Peyer's patch (tissue), 4 donors: ENCODE results near the gene CYS1.

ENCODE experiments used
- POLR2A ChIP-seq, 2 donors: fragments of 450-650 bp; IDR thresholded peaks; one replicate each; pipeline ENCODE4 v1.5.1; 2017; ENCODE audit warnings: antibody characterized with exemption in 2 of 2, mild to moderate bottlenecking in 2 of 2, moderate library complexity in 2 of 2
- TF ChIP-seq, protein P1 (sequence below), 6 experiments: fragments of 450-650 bp in 4 of 6; fragments of 200-600 bp in 2 of 6; sonication (generic) in 1 of 6; IDR thresholded peaks; one replicate each; pipeline ENCODE4 v1.5.1; 2017 to 2019; ENCODE audit warnings: antibody characterized with exemption in 6 of 6, mild to moderate bottlenecking in 3 of 6, moderate library complexity in 1 of 6

DNA sequence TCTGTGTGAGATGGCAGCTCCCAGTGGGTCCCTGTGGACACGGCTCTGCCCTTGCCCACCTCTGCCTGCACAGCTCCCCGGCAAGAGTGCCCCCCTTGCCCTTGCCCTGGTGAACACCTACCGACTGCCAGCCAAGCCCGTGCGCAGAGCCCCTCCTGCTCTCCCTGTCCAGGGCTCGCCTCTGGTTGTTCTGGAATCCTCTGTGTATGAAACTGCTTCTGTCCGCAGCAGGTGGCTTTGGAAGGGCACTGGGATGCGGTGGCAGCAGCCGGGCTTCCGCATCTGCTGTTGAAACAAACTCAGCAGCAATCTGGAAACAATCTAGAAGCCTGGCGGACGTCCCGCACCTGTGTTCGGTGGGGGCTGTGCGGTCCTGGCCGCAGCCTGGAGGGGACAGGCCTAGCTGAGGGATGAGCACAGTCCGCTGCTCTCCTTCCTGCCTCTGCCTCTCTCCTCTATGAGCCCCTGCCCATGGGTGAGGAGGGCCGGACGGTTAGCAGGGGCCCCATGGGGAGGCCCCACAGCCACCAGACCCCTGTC lies 70.9 kb downstream of the CYS1 start:
- TF ChIP-seq, protein P1, sequence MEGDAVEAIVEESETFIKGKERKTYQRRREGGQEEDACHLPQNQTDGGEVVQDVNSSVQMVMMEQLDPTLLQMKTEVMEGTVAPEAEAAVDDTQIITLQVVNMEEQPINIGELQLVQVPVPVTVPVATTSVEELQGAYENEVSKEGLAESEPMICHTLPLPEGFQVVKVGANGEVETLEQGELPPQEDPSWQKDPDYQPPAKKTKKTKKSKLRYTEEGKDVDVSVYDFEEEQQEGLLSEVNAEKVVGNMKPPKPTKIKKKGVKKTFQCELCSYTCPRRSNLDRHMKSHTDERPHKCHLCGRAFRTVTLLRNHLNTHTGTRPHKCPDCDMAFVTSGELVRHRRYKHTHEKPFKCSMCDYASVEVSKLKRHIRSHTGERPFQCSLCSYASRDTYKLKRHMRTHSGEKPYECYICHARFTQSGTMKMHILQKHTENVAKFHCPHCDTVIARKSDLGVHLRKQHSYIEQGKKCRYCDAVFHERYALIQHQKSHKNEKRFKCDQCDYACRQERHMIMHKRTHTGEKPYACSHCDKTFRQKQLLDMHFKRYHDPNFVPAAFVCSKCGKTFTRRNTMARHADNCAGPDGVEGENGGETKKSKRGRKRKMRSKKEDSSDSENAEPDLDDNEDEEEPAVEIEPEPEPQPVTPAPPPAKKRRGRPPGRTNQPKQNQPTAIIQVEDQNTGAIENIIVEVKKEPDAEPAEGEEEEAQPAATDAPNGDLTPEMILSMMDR (IDR thresholded peaks at IDR 0.05) = no peak
- no peak for TF ChIP-seq POLR2A (IDR thresholded peaks at IDR 0.05)
